Measurements from ENCODE around the gene PLEKHA8.

DNA sequence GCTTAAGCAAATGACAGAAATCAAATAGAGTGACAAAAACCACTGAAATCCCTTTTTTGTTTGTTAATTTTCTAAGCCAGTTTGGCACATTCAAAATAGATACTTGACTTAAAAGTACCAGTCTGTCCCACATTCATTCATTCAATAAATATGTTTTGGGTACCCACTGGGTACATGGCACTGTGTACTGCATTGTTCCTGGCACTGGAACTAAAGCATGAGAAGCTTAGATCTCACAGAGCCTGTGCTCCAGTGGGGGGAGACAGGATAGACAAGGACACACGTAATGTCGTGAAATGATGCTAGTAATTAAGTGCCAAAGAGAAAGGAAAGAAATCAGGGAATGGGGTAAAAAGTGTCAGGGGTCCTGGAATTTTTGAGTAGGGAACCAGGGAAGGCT is 119.6 kb downstream of the PLEKHA8 start:
- no peak for TF ChIP-seq POLR2A (IDR thresholded peaks at IDR 0.05)
- TF ChIP-seq, protein P1, sequence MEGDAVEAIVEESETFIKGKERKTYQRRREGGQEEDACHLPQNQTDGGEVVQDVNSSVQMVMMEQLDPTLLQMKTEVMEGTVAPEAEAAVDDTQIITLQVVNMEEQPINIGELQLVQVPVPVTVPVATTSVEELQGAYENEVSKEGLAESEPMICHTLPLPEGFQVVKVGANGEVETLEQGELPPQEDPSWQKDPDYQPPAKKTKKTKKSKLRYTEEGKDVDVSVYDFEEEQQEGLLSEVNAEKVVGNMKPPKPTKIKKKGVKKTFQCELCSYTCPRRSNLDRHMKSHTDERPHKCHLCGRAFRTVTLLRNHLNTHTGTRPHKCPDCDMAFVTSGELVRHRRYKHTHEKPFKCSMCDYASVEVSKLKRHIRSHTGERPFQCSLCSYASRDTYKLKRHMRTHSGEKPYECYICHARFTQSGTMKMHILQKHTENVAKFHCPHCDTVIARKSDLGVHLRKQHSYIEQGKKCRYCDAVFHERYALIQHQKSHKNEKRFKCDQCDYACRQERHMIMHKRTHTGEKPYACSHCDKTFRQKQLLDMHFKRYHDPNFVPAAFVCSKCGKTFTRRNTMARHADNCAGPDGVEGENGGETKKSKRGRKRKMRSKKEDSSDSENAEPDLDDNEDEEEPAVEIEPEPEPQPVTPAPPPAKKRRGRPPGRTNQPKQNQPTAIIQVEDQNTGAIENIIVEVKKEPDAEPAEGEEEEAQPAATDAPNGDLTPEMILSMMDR (IDR thresholded peaks at IDR 0.05): no peak
